ENCODE data around the gene RFTN1. TPM values are rescaled to one million over a fixed set of nuclear protein-coding genes. Genes with fewer than 3 reads are reported as not detected.
A peak's percentile ranks its signal among the peaks of the same experiment; 100 is the strongest.

The RFTN1 gene
- polyA plus RNA-seq, 3 donors: 17.4 to 28.0 (median 27.2) TPM

- H3K36me3 ChIP-seq (replicated peaks in 1 of 2; ENCODE audit: control insufficient read depth in 1 of 2, insufficient read depth in 2 of 2, low read length in 2 of 2): peaks cover 13 to 56% of the 10 kb centered on the region in 2 donors
- no peak overlapping the region for H3K9ac ChIP-seq (ENCODE audit: insufficient read depth, low read length, poor library complexity, severe bottlenecking)
- Mint-ChIP-seq H3K4me1 (peaks cover 25% of the 10 kb centered on the region), H3K36me3 (peaks cover 56 to 72% of the 10 kb centered on the region in 2 donors), H3K4me3 (no peak overlapping the region), H3K27ac (peak overlapping the region in 1 of 7 donors; percentile 12), H3K9me3 (peaks cover 0 to 7% (median 4%) of the 10 kb centered on the region in 7 donors), H3K27me3 (ENCODE audit: low read depth in 3 of 3) (peaks cover 0 to 1% (median 0%) of the 10 kb centered on the region in 3 donors)
- TF ChIP-seq CTCF (IDR thresholded peaks at IDR 0.05): no peak
- DNase-seq: no peak
- no peak overlapping the region for H3K4me3 ChIP-seq (replicated peaks in 1 of 3; ENCODE audit: low read depth in 2 of 3, low read length in 3 of 3)
- no peaks in the 10 kb centered on the region for H3K9me3 ChIP-seq (replicated peaks in 1 of 2; ENCODE audit: control insufficient read depth in 1 of 2, insufficient read depth in 1 of 2, low read length in 2 of 2)
- no peaks in the 10 kb centered on the region for H3K79me2 ChIP-seq (ENCODE audit: insufficient read depth, low read length)
- no peak overlapping the region for H2AFZ ChIP-seq (ENCODE audit: insufficient read depth, low read depth, low read length, poor library complexity, severe bottlenecking)
- WGBS (ENCODE audit: insufficient coverage): 100% methylated on average over 1 of the region's 5 CpGs
- H4K20me1 ChIP-seq (ENCODE audit: insufficient read depth, low read length): no peaks in the 10 kb centered on the region
- H3K4me1 ChIP-seq (ENCODE audit: control insufficient read depth in 1 of 2, insufficient read depth in 2 of 2, low read length in 2 of 2): peaks cover 13% of the 10 kb centered on the region in 2 donors
- intact Hi-C loops (cut with micrococcal nuclease): no loop called here
- no peak overlapping the region for H3K4me2 ChIP-seq (replicated peaks; ENCODE audit: extremely low read depth, low read length, poor library complexity, severe bottlenecking)
- no peaks in the 10 kb centered on the region for H3K27me3 ChIP-seq (ENCODE audit: control insufficient read depth in 2 of 2, insufficient read depth in 2 of 2, low read length in 2 of 2)
- no peak overlapping the region for H3K27ac ChIP-seq (ENCODE audit: low read depth in 1 of 2, low read length in 2 of 2)
These were observed 218.7 kb downstream of the RFTN1 start for GRCh38 chr3:16294844-16295243.

GRCh38 chr3:16290827-16291196 is 222.7 kb downstream of the RFTN1 start:
- TF ChIP-seq CTCF (IDR thresholded peaks at IDR 0.05): no peak
- H3K4me3 ChIP-seq (replicated peaks in 1 of 3; ENCODE audit: low read depth in 2 of 3, low read length in 3 of 3): no peak overlapping the region
- H2AFZ ChIP-seq (ENCODE audit: insufficient read depth, low read depth, low read length, poor library complexity, severe bottlenecking): no peak overlapping the region
- Mint-ChIP-seq H3K4me1 (peaks cover 41% of the 10 kb centered on the region), H3K36me3 (peaks cover 38 to 54% of the 10 kb centered on the region in 2 donors), H3K9me3 (peaks cover 0 to 7% (median 4%) of the 10 kb centered on the region in 7 donors), H3K27ac (peak overlapping the region in 4 of 7 donors; percentile 17 to 81 (median 30)), H3K4me3 (no peak overlapping the region), H3K27me3 (ENCODE audit: low read depth in 3 of 3) (peaks cover 0 to under 1% (median 0%) of the 10 kb centered on the region in 3 donors)
- no CpG with 5 or more reads among the region's 2 CpGs for WGBS (ENCODE audit: insufficient coverage)
- H3K9me3 ChIP-seq (replicated peaks in 1 of 2; ENCODE audit: control insufficient read depth in 1 of 2, insufficient read depth in 1 of 2, low read length in 2 of 2): no peaks in the 10 kb centered on the region
- H3K4me2 ChIP-seq (replicated peaks; ENCODE audit: extremely low read depth, low read length, poor library complexity, severe bottlenecking): no peak overlapping the region
- H4K20me1 ChIP-seq (ENCODE audit: insufficient read depth, low read length): no peaks in the 10 kb centered on the region
- H3K27me3 ChIP-seq (ENCODE audit: control insufficient read depth in 2 of 2, insufficient read depth in 2 of 2, low read length in 2 of 2): no peaks in the 10 kb centered on the region
- no peaks in the 10 kb centered on the region for H3K79me2 ChIP-seq (ENCODE audit: insufficient read depth, low read length)
- DNase-seq: peak in 1 of 3 donors; percentile 30
- H3K9ac ChIP-seq (ENCODE audit: insufficient read depth, low read length, poor library complexity, severe bottlenecking): no peak overlapping the region
- peaks cover 8 to 49% of the 10 kb centered on the region in 2 donors for H3K36me3 ChIP-seq (replicated peaks in 1 of 2; ENCODE audit: control insufficient read depth in 1 of 2, insufficient read depth in 2 of 2, low read length in 2 of 2)
- H3K4me1 ChIP-seq (ENCODE audit: control insufficient read depth in 1 of 2, insufficient read depth in 2 of 2, low read length in 2 of 2): peaks cover 19 to 26% of the 10 kb centered on the region in 2 donors
- intact Hi-C loops (cut with micrococcal nuclease): loop anchor here in 1 of 2 donors (2.0 kb wide), 1 partner anchor 260 kb away; no protein-coding TSS in a partner anchor
- peak overlapping the region in 1 of 2 donors; percentile 52 for H3K27ac ChIP-seq (ENCODE audit: low read depth in 1 of 2, low read length in 2 of 2)
